IMR-90 (cell line): ENCODE data around the gene EXOC6.

Experiments
- BHLHE40 ChIP-seq: fragments of 150-350 bp; IDR thresholded peaks from 2 replicates; pipeline ENCODE4 v1.6.1; 2016; ENCODE audit warnings: mild to moderate bottlenecking, low read depth, low read length
- CEBPB ChIP-seq: IDR thresholded peaks from 2 replicates; pipeline ENCODE4 v1.6.1; 2012; ENCODE audit warnings: low read depth, low read length, improper control_type of control experiment
- CHD1 ChIP-seq: IDR thresholded peaks from 2 replicates; pipeline ENCODE4 v1.6.1; 2012; ENCODE audit warnings: low read depth, low read length, improper control_type of control experiment
- CTCF ChIP-seq: conservative IDR thresholded peaks from 2 replicates; pipeline ENCODE4 v1.5.1; 2012; ENCODE audit warnings: mild to moderate bottlenecking, low read depth, low read length, improper control_type of control experiment
- POLR2A ChIP-seq: IDR thresholded peaks from 2 replicates; pipeline ENCODE4 v1.6.1; 2012; ENCODE audit warnings: mild to moderate bottlenecking, low read depth, low read length
- RAD21 ChIP-seq: IDR thresholded peaks from 2 replicates; pipeline ENCODE4 v1.6.1; 2012; ENCODE audit warnings: low read length, improper control_type of control experiment
- SMC3 ChIP-seq: fragments of 150-350 bp; IDR thresholded peaks from 2 replicates; pipeline ENCODE4 v1.6.1; 2016; ENCODE audit warnings: low read depth, mild to moderate bottlenecking, antibody characterized with exemption, low read length, moderate library complexity

DNA sequence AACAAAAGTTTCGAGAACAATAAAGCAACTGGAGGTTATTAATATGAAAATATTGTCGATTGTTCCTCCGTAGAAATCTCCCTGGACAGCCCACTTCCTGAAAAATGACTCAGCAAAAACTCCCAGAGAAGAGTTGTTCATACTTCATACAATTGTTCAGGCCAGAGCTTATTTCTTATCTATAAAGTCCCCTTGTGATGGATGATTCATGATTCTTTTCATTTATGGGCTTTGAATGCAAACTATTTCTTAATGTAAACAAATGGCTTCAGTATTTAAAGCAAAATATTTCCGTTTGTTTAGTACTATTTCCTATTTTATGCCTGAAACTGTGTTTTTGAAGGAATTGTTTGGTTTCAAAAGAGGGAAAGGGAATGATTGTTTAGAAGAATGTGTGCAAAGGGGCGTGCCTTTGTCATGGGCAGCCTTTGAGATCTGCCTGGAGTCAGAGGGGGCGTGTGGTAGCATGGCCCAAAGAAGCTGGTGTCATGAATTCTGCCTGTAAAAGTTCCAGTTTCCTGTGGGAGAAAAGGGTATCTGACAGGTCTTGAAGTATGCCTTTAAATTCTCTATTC, 26.2 kb upstream of the EXOC6 start:
- TF ChIP-seq CTCF (no peak), RAD21 (no peak), CHD1 (no peak), SMC3 (no peak), POLR2A (no peak), CEBPB (no peak), BHLHE40 (no peak)
